ENCODE measurements around the gene RPS5. TPM values are rescaled to one million over a fixed set of nuclear protein-coding genes. Genes with fewer than 3 reads are reported as not detected.

Gene RPS5
- total RNA-seq, 1 donor from 2014 or later = 4,823 TPM

GRCh38 chr19:58356766-58357480 lies 30.1 kb upstream of the RPS5 start:
- peaks cover 7% of the 10 kb centered on the region for H3K27me3 ChIP-seq (ENCODE audit: control insufficient read depth, insufficient read depth, low read length)
- no peak for FAIRE-seq
- no peak for TF ChIP-seq CTCF (IDR thresholded peaks at IDR 0.05; ENCODE audit: insufficient read depth, low read length, severe bottlenecking)
- DNase-seq (ENCODE audit: low read depth) = no peak
- H3K36me3 ChIP-seq (ENCODE audit: control insufficient read depth, insufficient read depth, low read length) = no peaks in the 10 kb centered on the region
- no peak overlapping the region for H3K4me3 ChIP-seq (ENCODE audit: low read depth, low read length)

DNA sequence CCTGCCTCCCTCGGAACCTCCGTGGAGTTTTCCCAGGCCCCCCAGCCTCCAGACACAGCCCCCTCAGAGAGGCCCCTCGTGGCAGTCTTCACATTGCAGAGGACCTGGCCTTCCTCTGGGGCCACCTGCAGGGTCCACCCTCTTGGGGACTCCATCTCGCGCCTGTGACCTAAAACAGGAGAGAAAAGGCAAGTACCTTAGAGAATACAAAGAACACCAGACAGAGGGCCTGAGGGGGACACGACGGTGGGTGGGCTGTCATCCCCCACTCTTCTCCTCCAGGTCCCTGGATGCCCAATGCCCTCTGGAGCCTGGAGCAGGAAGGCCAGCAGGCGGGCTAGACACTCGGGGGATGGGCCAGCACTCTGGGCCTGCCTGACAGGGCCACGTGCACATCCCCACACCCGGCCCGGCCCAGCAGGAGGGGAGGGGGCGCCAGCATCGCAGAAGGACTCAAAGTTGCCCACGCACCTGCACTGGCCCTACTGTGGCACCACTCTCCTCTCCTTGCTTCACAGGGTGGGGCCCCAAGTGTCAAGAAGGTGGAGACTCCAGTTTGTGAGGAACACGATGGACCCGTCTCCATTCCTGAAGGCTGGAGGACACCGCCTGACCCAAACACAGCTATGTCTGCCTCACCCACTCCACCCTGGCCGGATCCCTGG lies 29.5 kb upstream of the RPS5 start:
- DNase-seq (ENCODE audit: low read depth) (no peak), FAIRE-seq (no peak)
- no peak overlapping the region for H3K4me3 ChIP-seq (ENCODE audit: low read depth, low read length)
- TF ChIP-seq CTCF (IDR thresholded peaks at IDR 0.05; ENCODE audit: insufficient read depth, low read length, severe bottlenecking) = no peak
- peaks cover 7% of the 10 kb centered on the region for H3K27me3 ChIP-seq (ENCODE audit: control insufficient read depth, insufficient read depth, low read length)
- no peaks in the 10 kb centered on the region for H3K36me3 ChIP-seq (ENCODE audit: control insufficient read depth, insufficient read depth, low read length)

DNA sequence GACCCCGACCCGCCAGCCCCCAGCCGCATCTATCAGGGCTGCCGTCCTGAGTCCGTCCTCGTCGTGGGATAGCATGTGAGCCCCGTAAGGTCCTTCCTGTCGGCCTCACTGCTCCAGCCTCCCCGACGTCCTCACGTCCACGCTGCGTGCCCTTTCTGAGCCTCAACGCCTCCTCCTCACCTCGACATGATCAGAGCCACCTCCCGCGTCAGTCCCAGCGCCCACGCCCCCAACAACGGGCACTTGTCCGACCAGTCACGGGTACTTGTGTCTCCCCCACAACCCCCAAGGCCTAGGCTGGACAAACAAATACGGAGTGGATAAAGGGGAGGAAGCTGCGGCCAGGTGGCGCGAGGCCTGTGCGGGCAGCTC lies 25.2 kb upstream of the RPS5 start:
- Histone ChIP-seq H3K27me3 (ENCODE audit: control insufficient read depth, insufficient read depth, low read length) (peaks cover 2% of the 10 kb centered on the region), H3K36me3 (ENCODE audit: control insufficient read depth, insufficient read depth, low read length) (no peaks in the 10 kb centered on the region), H3K4me3 (ENCODE audit: low read depth, low read length) (peak overlapping the region; percentile 74)
- FAIRE-seq = no peak
- DNase-seq (ENCODE audit: low read depth) = no peak
- TF ChIP-seq CTCF (IDR thresholded peaks at IDR 0.05; ENCODE audit: insufficient read depth, low read length, severe bottlenecking) = peak; percentile 13

- DNase-seq (ENCODE audit: low read depth) (peak; percentile 87), FAIRE-seq (no peak)
- Histone ChIP-seq H3K36me3 (ENCODE audit: control insufficient read depth, insufficient read depth, low read length) (no peaks in the 10 kb centered on the region), H3K4me3 (ENCODE audit: low read depth, low read length) (peak within 1 kb of the TSS; percentile 74), H3K27me3 (ENCODE audit: control insufficient read depth, insufficient read depth, low read length) (no peaks in the 10 kb centered on the region)
- peak; percentile 9 for TF ChIP-seq CTCF (IDR thresholded peaks at IDR 0.05; ENCODE audit: insufficient read depth, low read length, severe bottlenecking)
Observed at GRCh38 chr19:58362272-58362994, 24.6 kb upstream of the RPS5 start, which contains the start of gene ZNF497. Gene ZNF497 (minus strand): TSS chr19:58362751. CDS start chr19:58357635, 5,116 bp downstream.

DNA sequence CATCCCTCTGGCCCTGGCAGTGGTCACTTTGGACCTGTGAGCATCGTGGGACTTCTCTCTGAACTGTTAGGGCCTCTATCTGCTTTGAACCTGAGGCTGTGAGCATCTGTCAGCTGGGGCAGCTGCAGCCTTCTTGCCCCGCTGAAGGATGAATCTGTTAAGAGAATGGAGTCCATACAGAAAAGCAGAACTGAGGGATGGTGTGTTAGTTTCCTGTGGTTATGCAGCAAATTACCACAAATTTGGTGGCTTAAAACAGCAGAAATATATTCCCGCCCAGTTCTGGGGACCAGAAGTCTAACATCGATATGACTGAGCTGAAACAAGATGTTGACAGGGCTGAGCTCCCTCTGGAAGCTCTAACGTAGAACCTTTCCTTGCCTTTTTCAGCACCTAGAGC lies 22.9 kb upstream of the RPS5 start:
- no peak for TF ChIP-seq CTCF (IDR thresholded peaks at IDR 0.05; ENCODE audit: insufficient read depth, low read length, severe bottlenecking)

More for the DNA sequence above, 22.9 kb upstream of the RPS5 start:
- Histone ChIP-seq H3K36me3 (ENCODE audit: control insufficient read depth, insufficient read depth, low read length) (no peaks in the 10 kb centered on the region), H3K27me3 (ENCODE audit: control insufficient read depth, insufficient read depth, low read length) (no peaks in the 10 kb centered on the region), H3K4me3 (ENCODE audit: low read depth, low read length) (no peak overlapping the region)
- FAIRE-seq (no peak), DNase-seq (ENCODE audit: low read depth) (no peak)

Measured in bronchial epithelial cell (primary cell).